Measurements from ENCODE around the gene HIVEP1.

HIVEP1 gene

GRCh38 chr6:12039540-12040459 is 27.7 kb downstream of the HIVEP1 start:
- Mint-ChIP-seq H3K36me3 (peaks cover 51% of the 10 kb centered on the region), H3K9me3 (peaks cover 3% of the 10 kb centered on the region), H3K4me1 (peaks cover 63% of the 10 kb centered on the region), H3K27me3 (no peaks in the 10 kb centered on the region), H3K27ac (peak overlapping the region; percentile 81), H3K4me3 (no peak overlapping the region)
- no peak for ATAC-seq

DNA sequence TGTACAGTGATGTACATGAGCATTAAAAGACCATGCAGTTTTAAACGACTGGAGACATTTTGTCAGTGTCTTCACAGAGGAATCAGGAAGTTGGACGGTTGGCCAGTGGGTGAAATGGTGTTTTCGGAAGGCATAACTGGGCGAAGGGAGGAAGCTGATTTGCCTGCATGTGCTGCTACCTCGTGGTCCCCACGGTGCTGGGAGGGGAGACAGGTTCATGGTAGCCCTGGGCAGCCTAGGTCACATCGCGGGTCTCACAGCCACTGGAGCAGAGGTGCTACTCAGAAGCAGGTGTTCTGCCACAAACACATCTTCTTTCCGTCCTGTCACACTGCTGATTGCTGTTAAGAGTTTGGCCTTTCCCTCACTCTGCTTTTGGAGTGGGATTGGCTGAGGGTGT is 35.2 kb downstream of the HIVEP1 start:
- ATAC-seq: peak; percentile 58
- Mint-ChIP-seq H3K4me3 (peak overlapping the region; percentile 8), H3K27me3 (no peaks in the 10 kb centered on the region), H3K9me3 (no peaks in the 10 kb centered on the region), H3K4me1 (peaks cover 74% of the 10 kb centered on the region), H3K27ac (peak overlapping the region; percentile 99), H3K36me3 (peaks cover 23% of the 10 kb centered on the region)

DNA sequence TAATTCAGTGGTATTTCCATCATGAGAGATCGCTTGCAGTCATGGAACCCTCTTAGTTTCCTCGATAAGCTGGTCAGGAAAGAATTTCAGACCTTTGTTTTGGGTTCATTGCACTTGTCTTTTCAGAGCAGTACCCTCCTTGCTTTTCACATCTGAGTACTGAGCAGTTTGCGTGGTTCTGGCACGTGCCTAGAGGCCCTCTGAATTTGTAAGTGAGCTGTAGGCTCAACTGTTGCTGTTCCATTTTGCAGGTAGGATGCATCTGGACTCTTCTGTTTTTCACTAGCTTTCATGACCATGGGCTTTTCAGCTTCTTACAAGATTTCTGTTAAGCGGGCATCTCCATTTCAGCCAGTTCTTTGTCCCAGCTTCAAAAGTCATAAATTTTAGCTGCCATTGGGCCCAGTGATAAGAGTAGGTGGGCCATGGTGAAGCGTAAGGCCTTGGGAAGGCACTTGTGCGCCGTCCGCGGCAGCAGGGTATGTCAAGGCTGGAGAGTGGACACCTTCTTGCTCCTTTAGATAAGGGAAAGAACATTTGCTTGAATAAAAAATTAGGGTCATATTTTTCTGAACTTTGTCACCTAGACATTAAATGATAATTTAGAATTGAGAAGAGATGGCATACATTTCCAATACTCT is 35.8 kb downstream of the HIVEP1 start:
- Mint-ChIP-seq H3K4me3 (peak overlapping the region; percentile 8), H3K27ac (peak overlapping the region; percentile 99), H3K27me3 (no peaks in the 10 kb centered on the region), H3K4me1 (peaks cover 81% of the 10 kb centered on the region), H3K36me3 (peaks cover 23% of the 10 kb centered on the region), H3K9me3 (no peaks in the 10 kb centered on the region)
- no peak for ATAC-seq

GRCh38 chr6:12048609-12049008 is 36.5 kb downstream of the HIVEP1 start:
- H3K9me3 Mint-ChIP-seq: no peaks in the 10 kb centered on the region
- ATAC-seq: no peak
- peak overlapping the region; percentile 68 for H3K4me3 Mint-ChIP-seq
- H3K27ac Mint-ChIP-seq: peak overlapping the region; percentile 99
- no peaks in the 10 kb centered on the region for H3K27me3 Mint-ChIP-seq
- H3K36me3 Mint-ChIP-seq: peaks cover 22% of the 10 kb centered on the region
- peaks cover 84% of the 10 kb centered on the region for H3K4me1 Mint-ChIP-seq

DNA sequence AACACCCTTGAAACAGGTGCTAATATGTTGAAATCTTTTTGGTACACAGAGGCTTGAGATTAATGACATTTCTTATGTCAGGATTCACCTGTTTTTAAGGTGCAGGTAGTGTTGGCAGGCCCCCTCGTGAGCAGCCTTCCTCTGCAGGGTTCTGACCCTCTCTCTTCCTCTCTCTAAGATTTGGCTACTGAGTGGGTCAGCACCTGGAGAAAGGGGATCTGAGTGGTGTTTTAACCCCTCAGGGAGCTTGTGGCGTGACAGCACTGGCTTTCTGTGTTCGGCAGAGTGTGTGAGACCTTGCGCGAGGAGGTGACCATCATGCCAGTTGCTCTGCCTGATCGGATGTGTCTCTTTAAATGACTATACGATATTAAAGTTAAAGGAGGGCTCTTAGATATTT is 37.1 kb downstream of the HIVEP1 start:
- ATAC-seq: peak; percentile 84
- Mint-ChIP-seq H3K27ac (peak overlapping the region; percentile 99), H3K27me3 (no peaks in the 10 kb centered on the region)

DNA sequence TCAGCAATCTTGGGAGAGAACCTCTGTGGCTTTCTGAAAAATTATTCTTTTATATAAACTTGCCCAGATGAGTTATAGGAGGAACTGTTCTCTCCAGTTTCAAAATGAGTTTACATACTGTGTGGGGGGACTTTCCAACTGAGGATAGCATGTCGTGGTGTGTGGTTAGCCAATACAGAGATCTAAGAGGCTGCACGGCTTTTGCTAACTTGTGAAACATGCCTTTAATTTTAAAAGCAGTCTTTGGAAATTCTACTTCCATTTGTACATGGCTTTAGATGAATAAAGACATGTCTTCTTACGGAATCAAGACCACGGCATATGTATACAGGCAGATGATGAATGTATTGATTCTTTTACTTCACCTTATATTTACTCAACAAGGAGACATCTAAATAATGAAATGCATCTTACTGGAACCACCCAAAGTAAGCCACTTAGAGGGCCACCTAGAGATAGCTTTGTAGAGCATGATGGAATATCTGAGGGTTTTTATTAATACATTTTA is 39.8 kb downstream of the HIVEP1 start:
- peak; percentile 94 for ATAC-seq
- peaks cover 78% of the 10 kb centered on the region for H3K4me1 Mint-ChIP-seq
- no peaks in the 10 kb centered on the region for H3K9me3 Mint-ChIP-seq
- H3K27me3 Mint-ChIP-seq: no peaks in the 10 kb centered on the region
- peak overlapping the region; percentile 73 for H3K4me3 Mint-ChIP-seq
- peak overlapping the region; percentile 99 for H3K27ac Mint-ChIP-seq
- H3K36me3 Mint-ChIP-seq: peaks cover 19% of the 10 kb centered on the region

More for the DNA sequence above, 37.1 kb downstream of the HIVEP1 start:
- Mint-ChIP-seq H3K4me1 (peaks cover 83% of the 10 kb centered on the region), H3K4me3 (peak overlapping the region; percentile 68), H3K9me3 (no peaks in the 10 kb centered on the region), H3K36me3 (peaks cover 18% of the 10 kb centered on the region)

GRCh38 chr6:12058172-12058961 is 46.3 kb downstream of the HIVEP1 start:
- peak overlapping the region; percentile 89 for H3K27ac Mint-ChIP-seq
- H3K4me3 Mint-ChIP-seq: no peak overlapping the region
- H3K4me1 Mint-ChIP-seq: peaks cover 62% of the 10 kb centered on the region
- H3K27me3 Mint-ChIP-seq: no peaks in the 10 kb centered on the region
- peaks cover 26% of the 10 kb centered on the region for H3K36me3 Mint-ChIP-seq
- ATAC-seq: no peak
- H3K9me3 Mint-ChIP-seq: peaks cover 1% of the 10 kb centered on the region

DNA sequence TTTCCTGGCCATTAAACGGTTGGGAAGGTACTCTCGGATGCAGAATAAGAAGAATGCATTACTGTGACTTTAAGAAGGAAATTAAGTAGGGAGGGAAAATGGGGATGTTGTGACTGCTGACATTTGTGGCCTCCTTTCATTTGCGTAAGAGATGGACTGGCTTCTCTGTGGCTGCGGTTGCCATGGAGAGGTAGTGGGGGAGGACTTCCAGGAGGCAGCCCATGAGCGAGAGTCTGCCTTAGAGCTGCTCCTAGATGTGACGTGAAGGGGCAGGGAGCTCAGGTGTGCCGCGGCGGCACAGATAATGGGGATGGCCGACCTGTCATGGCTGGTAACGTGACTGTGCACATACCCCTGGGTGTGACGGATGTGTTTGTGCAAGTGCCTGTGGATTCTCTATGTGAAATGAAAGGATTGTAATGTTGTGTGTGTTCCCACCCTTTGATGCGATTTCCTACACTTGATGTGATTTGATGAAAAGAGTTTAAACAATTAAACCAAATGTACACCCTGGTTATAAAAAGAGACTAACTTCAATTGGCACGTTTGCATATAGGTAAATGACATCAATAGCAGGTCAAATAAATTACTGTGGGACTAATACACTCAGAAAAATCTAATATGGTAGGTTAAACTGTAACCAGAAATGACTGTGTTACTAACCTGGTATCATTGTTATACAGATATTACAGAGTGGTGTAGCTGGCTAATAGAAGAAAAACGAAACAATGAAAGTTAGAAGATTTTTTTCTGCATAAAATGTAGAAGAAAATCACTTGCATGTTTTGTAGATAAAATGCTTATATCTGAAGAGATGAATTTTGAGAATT is 48.9 kb downstream of the HIVEP1 start:
- H3K4me3 Mint-ChIP-seq: peak overlapping the region; percentile 88
- H3K27ac Mint-ChIP-seq: peak overlapping the region; percentile 89
- H3K4me1 Mint-ChIP-seq: peaks cover 77% of the 10 kb centered on the region
- H3K27me3 Mint-ChIP-seq: no peaks in the 10 kb centered on the region
- H3K9me3 Mint-ChIP-seq: peaks cover 3% of the 10 kb centered on the region
- ATAC-seq: peak; percentile 99
- H3K36me3 Mint-ChIP-seq: peaks cover 35% of the 10 kb centered on the region

- Mint-ChIP-seq H3K27me3 (no peaks in the 10 kb centered on the region), H3K4me1 (peaks cover 74% of the 10 kb centered on the region), H3K4me3 (no peak overlapping the region), H3K36me3 (peaks cover 32% of the 10 kb centered on the region), H3K9me3 (peaks cover 3% of the 10 kb centered on the region), H3K27ac (no peak overlapping the region)
- ATAC-seq: no peak
Observed at GRCh38 chr6:12062605-12063004, 50.5 kb downstream of the HIVEP1 start.

- Mint-ChIP-seq H3K27ac (peak overlapping the region; percentile 88), H3K36me3 (peaks cover 23% of the 10 kb centered on the region), H3K4me3 (peak overlapping the region; percentile 34), H3K4me1 (peaks cover 60% of the 10 kb centered on the region), H3K9me3 (peaks cover 3% of the 10 kb centered on the region), H3K27me3 (no peaks in the 10 kb centered on the region)
- no peak for ATAC-seq
Observed at GRCh38 chr6:12064131-12064530, 52.0 kb downstream of the HIVEP1 start.

DNA sequence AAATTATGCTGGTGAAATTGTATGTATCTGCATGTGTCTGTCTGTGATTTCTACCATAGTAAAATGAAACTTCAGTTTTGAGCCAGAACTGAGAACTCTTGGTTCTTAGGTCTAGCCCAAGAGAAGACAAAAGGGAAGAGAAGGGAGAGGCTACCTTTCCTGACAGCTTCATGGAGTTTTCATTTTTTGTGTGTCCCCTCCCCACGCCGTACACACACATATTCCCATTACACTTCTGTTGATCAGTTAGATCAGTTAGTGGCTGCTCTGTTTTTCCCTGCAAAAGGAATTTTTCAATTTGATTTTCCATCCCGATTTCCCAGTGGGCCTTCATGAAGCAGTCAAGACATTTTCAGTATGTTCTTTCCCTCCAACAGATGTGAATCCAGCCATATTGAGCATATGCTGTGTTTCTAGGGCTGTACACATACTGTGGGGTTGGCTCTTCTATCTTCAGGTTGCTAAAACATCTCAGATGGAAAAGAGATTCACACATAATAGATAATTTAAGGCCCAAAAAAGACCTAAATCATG is 52.5 kb downstream of the HIVEP1 start:
- Mint-ChIP-seq H3K36me3 (peaks cover 19% of the 10 kb centered on the region), H3K27me3 (no peaks in the 10 kb centered on the region), H3K4me1 (peaks cover 55% of the 10 kb centered on the region), H3K9me3 (peaks cover 3% of the 10 kb centered on the region), H3K27ac (peak overlapping the region; percentile 88), H3K4me3 (peak overlapping the region; percentile 62)
- ATAC-seq: no peak

GRCh38 chr6:12065321-12066140 is 53.4 kb downstream of the HIVEP1 start:
- ATAC-seq: peak; percentile 73
- Mint-ChIP-seq H3K4me3 (peak overlapping the region; percentile 62), H3K27me3 (no peaks in the 10 kb centered on the region)

GRCh38 chr6:12066297-12066696 is 54.2 kb downstream of the HIVEP1 start:
- peaks cover 53% of the 10 kb centered on the region for H3K4me1 Mint-ChIP-seq
- peaks cover 24% of the 10 kb centered on the region for H3K36me3 Mint-ChIP-seq
- ATAC-seq: no peak
- H3K4me3 Mint-ChIP-seq: no peak overlapping the region
- H3K27me3 Mint-ChIP-seq: no peaks in the 10 kb centered on the region
- peaks cover 3% of the 10 kb centered on the region for H3K9me3 Mint-ChIP-seq
- peak overlapping the region; percentile 88 for H3K27ac Mint-ChIP-seq

More at GRCh38 chr6:12065321-12066140, 53.4 kb downstream of the HIVEP1 start:
- peaks cover 3% of the 10 kb centered on the region for H3K9me3 Mint-ChIP-seq
- peaks cover 53% of the 10 kb centered on the region for H3K4me1 Mint-ChIP-seq
- H3K27ac Mint-ChIP-seq: peak overlapping the region; percentile 88
- H3K36me3 Mint-ChIP-seq: peaks cover 17% of the 10 kb centered on the region
